Esophagus squamous epithelium (tissue), 4 donors: ENCODE results near the gene RECK.

Source experiments
- POLR2A ChIP-seq, 4 donors: fragments of 450-650 bp; IDR thresholded peaks; one replicate each; pipeline ENCODE4 v1.6.1; 2017; ENCODE audit warnings: antibody characterized with exemption in 4 of 4, mild to moderate bottlenecking in 4 of 4, moderate library complexity in 3 of 4
- TF ChIP-seq, protein P1 (sequence below), 6 experiments: fragments of 450-650 bp in 4 of 6; fragments of 200-600 bp in 2 of 6; sonication (generic) in 2 of 6; IDR thresholded peaks; one replicate each; pipeline ENCODE4 v1.5.1; 2016 to 2019; ENCODE audit warnings: antibody characterized with exemption in 6 of 6, mild to moderate bottlenecking in 4 of 6, moderate library complexity in 4 of 6

DNA sequence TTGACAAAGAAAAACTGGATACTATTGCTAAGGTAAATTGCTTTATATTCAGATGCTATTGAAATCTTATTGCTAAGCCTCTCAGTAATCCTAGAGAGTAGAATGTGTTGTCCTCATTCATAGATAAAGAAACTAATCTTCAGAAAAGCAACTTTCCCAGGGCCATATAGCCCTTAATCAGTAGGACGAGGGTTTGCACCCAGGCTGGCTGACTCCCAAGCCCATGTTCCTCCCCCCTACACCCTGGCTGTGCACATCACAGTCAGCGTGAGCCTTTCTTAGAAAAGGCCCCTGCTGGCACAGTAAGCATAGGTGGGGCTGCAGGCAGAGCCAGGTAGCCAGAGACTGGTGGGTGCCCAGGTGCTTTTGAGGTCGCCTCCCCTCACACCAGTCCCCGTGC lies 84.0 kb downstream of the RECK start:
- TF ChIP-seq, protein P1, sequence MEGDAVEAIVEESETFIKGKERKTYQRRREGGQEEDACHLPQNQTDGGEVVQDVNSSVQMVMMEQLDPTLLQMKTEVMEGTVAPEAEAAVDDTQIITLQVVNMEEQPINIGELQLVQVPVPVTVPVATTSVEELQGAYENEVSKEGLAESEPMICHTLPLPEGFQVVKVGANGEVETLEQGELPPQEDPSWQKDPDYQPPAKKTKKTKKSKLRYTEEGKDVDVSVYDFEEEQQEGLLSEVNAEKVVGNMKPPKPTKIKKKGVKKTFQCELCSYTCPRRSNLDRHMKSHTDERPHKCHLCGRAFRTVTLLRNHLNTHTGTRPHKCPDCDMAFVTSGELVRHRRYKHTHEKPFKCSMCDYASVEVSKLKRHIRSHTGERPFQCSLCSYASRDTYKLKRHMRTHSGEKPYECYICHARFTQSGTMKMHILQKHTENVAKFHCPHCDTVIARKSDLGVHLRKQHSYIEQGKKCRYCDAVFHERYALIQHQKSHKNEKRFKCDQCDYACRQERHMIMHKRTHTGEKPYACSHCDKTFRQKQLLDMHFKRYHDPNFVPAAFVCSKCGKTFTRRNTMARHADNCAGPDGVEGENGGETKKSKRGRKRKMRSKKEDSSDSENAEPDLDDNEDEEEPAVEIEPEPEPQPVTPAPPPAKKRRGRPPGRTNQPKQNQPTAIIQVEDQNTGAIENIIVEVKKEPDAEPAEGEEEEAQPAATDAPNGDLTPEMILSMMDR (IDR thresholded peaks at IDR 0.05), result no peak
- no peak for TF ChIP-seq POLR2A (IDR thresholded peaks at IDR 0.05)
